K562 (cell line): Measurements from ENCODE around the gene AXIN2. TPM values are rescaled to one million over a fixed set of nuclear protein-coding genes. Genes with fewer than 3 reads are reported as not detected.

Source experiments
- ATAC-seq: fragments of 200-7000 bp; cut with Tn5 transposase; 3 replicates; pipeline ENCODE4 v1.9.1; 2020; ENCODE audit warnings: moderate library complexity
- BruUV-seq: library from RNA; stranded (reverse); fragments of 400-500 nt; replicated peaks from 2 replicates; lab custom pipeline; 2021; lab: Mats Ljungman, UMichigan
- CTCF ChIA-PET: fragments of 300-600 bp; formaldehyde crosslinking; extraction: SDS; loops from one replicate; lab custom pipeline; 2021; ENCODE audit warnings: low intra/inter-chr PET ratio; lab: Yijun Ruan, JAX
- POLR2A ChIA-PET: fragments of 300-600, 350-650 bp; sonication (Branson Sonifier 250); formaldehyde crosslinking; extraction: SDS; loops from one replicate; lab custom pipeline; 2021; ENCODE audit warnings: antibody characterized with exemption, inconsistent platforms; lab: Yijun Ruan, JAX
- DNase-seq, 4 experiments: peaks; one replicate each; pipeline versions ENCODE4 v3.0.0 to v3.0.0-alpha.2; 2011 to 2018; ENCODE audit warnings: low spot score in 3 of 4, mixed read lengths in 3 of 4; ENCODE audit errors: extremely low read depth in 1 of 4
- FAIRE-seq: peaks from 2 replicates; lab custom pipeline; 2011; peaks lifted over from hg19 to GRCh38; lab: Jason Lieb, UNC
- H2AFZ ChIP-seq: 2 replicates; pipeline ENCODE4 v1.6.0; 2011; ENCODE audit warnings: low read depth, low read length, control low read depth, inconsistent platforms
- H3K27ac ChIP-seq: fragments of 200-600 bp; 3 replicates; pipeline ENCODE4 v1.8.0; 2011; ENCODE audit warnings: low read depth, mild to moderate bottlenecking, control low read depth, inconsistent platforms, low read length, moderate library complexity, mixed read lengths; ENCODE audit errors: extremely low read depth
- H3K27me3 ChIP-seq, 2 experiments: fragments of 300-600 bp in 1 of 2; 2 replicates in 1 of 2; 3 replicates in 1 of 2; pipeline versions ENCODE4 v1.6.0 to v1.8.0; 2011; ENCODE audit warnings: inconsistent platforms in 2 of 2, low read length in 2 of 2, mild to moderate bottlenecking in 1 of 2, mixed read lengths in 1 of 2, moderate library complexity in 1 of 2; ENCODE audit not compliant: control insufficient read depth in 2 of 2, insufficient read depth in 2 of 2
- H3K36me3 ChIP-seq: fragments of 300-600 bp; 3 replicates; pipeline ENCODE4 v1.8.0; 2011; ENCODE audit warnings: mild to moderate bottlenecking, low read length, inconsistent platforms; ENCODE audit not compliant: control insufficient read depth, insufficient read depth
- H3K4me1 ChIP-seq, 2 experiments: fragments of 200-600 bp in 1 of 2; replicated peaks in 1 of 2; 2 replicates in 1 of 2; 3 replicates in 1 of 2; pipeline versions ENCODE4 v1.5.1 to v1.8.0; 2011; ENCODE audit warnings: inconsistent platforms in 2 of 2, low read length in 2 of 2, mild to moderate bottlenecking in 1 of 2, mixed read lengths in 1 of 2, moderate library complexity in 1 of 2; ENCODE audit not compliant: control insufficient read depth in 2 of 2, insufficient read depth in 2 of 2
- H3K4me2 ChIP-seq: 2 replicates; pipeline ENCODE4 v1.6.1; 2011; ENCODE audit warnings: low read length, control low read depth, inconsistent platforms, mixed read lengths; ENCODE audit not compliant: insufficient read depth
- H3K4me3 ChIP-seq: fragments of 200-600 bp; sonication (generic), shearing (Covaris generic); 2 replicates; pipeline ENCODE4 v1.5.1; 2016; ENCODE audit warnings: control low read depth, inconsistent platforms
- H3K79me2 ChIP-seq: fragments of 200-600 bp; 3 replicates; pipeline ENCODE4 v1.8.0; 2011; ENCODE audit warnings: low read length, inconsistent platforms; ENCODE audit not compliant: control insufficient read depth, insufficient read depth
- H3K9ac ChIP-seq, 2 experiments: 2 replicates each; pipeline versions ENCODE4 v1.6.0 to v1.6.1; 2011; ENCODE audit warnings: low read depth in 2 of 2, low read length in 2 of 2, control low read depth in 1 of 2, inconsistent platforms in 1 of 2, mild to moderate bottlenecking in 1 of 2, mixed read lengths in 1 of 2; ENCODE audit not compliant: insufficient read depth in 1 of 2
- H3K9me1 ChIP-seq: one replicate; pipeline ENCODE4 v1.6.0; 2011; ENCODE audit warnings: inconsistent platforms, mild to moderate bottlenecking, low read length, moderate library complexity; ENCODE audit not compliant: control insufficient read depth, insufficient read depth
- H3K9me3 ChIP-seq: replicated peaks from 2 replicates; pipeline ENCODE4 v1.5.1; 2011; ENCODE audit warnings: low read depth, low read length, inconsistent platforms; ENCODE audit not compliant: control insufficient read depth, insufficient read depth
- H4K20me1 ChIP-seq: replicated peaks from 2 replicates; pipeline ENCODE4 v1.6.1; 2011; ENCODE audit warnings: low read length, inconsistent platforms, mixed read lengths; ENCODE audit not compliant: control insufficient read depth, insufficient read depth
- CBFB ChIP-seq: sonication (generic); formaldehyde crosslinking; IDR thresholded peaks from 2 replicates; pipeline ENCODE4 v1.4.0; 2020; ENCODE audit warnings: mild to moderate bottlenecking, missing genetic modification reagents
- MEIS2 ChIP-seq: fragments of 450-650 bp; IDR thresholded peaks from 2 replicates; pipeline ENCODE4 v1.6.1; 2014; ENCODE audit warnings: mild to moderate bottlenecking; ENCODE audit not compliant: partially characterized antibody
- NUFIP1 ChIP-seq: fragments of 450-650 bp; IDR thresholded peaks from 2 replicates; pipeline ENCODE4 v1.6.1; 2018; ENCODE audit not compliant: partially characterized antibody
- PCBP1 ChIP-seq: fragments of 200-400 bp; formaldehyde crosslinking; IDR thresholded peaks from 2 replicates; pipeline ENCODE4 v1.6.1; 2018; ENCODE audit warnings: mild to moderate bottlenecking, low read depth, low read length; ENCODE audit not compliant: poor library complexity, severe bottlenecking
- POLR2AphosphoS2 ChIP-seq: IDR thresholded peaks from 2 replicates; pipeline ENCODE4 v1.6.1; 2012; ENCODE audit warnings: low read length, improper control_type of control experiment
- RNF2 ChIP-seq: sonication (generic); IDR thresholded peaks from 2 replicates; pipeline ENCODE4 v1.6.1; 2016
- ZNF197 ChIP-seq: fragments of 200-800 bp; sonication (Bioruptor generic); IDR thresholded peaks from 2 replicates; pipeline ENCODE4 v1.6.1; 2016; ENCODE audit warnings: low read depth, missing genetic modification characterization, missing compliant biosample characterization
- ZNF282 ChIP-seq: sonication (generic); formaldehyde crosslinking; IDR thresholded peaks from 2 replicates; pipeline ENCODE4 v1.8.1; 2023; ENCODE audit warnings: missing genetic modification reagents
- WGBS: fragments of 100-300 bp; shearing (Covaris generic); methylation state at CpG from one replicate; pipeline ENCODE4 v1.1.6; 2016; ENCODE audit warnings: low coverage, mixed read lengths; ENCODE audit not compliant: insufficient coverage; ENCODE audit errors: missing lambda C conversion rate; 5-methylcytosine and 5-hydroxymethylcytosine counted together
- in situ Hi-C: fragments of 300-500 bp; cut with MboI; formaldehyde crosslinking; loops from 4 replicates; pipeline ENCODE4 v1.15.0; 2018; ENCODE audit warnings: inconsistent platforms, mixed read lengths
- intact Hi-C: fragments of 100-400 bp; cut with micrococcal nuclease; formaldehyde crosslinking; loops from 2 replicates; pipeline ENCODE4 v1.14.2; 2022
- polyA plus RNA-seq, 8 experiments: library from polyadenylated mRNA; depleted of rRNA in 4 of 8; stranded (reverse) in 5 of 8; unstranded in 3 of 8; fragments of >200 nt; fragmentation: Nextera tagmentation in 2 of 8; fragmentation: Illumina TruSeq in 1 of 8; extraction: Ambion mirVana in 2 of 8; extraction: Trizol in 1 of 8; gene quantifications; 2 replicates each; pipeline versions ENCODE4 v1.2.1 to v1.2.3, GENCODE V29; 2011 to 2014; ENCODE audit warnings: inconsistent platforms in 1 of 8, missing spikeins in 1 of 8
- total RNA-seq, 7 experiments: library from RNA; depleted of rRNA in 6 of 7; stranded (reverse); fragments of >200 nt in 6 of 7; fragmentation: Illumina TruSeq in 2 of 7; extraction: Trizol in 2 of 7; gene quantifications; 2 replicates each; pipeline versions ENCODE4 v1.2.1 to v1.2.3, GENCODE V29; 2011 to 2021; ENCODE audit warnings: low replicate concordance in 1 of 7

Gene AXIN2
- total and polyA plus RNA-seq, 9 of the 15 experiments (the other 6 are each of a cell fraction or from before 2014, with no cell fraction given), result 0.21 to 3.3 (median 1.2) TPM

GRCh38 chr17:65515959-65516948, 45.2 kb downstream of the AXIN2 start:
- TF ChIP-seq POLR2AphosphoS2 (no peak), MEIS2 (no peak), CBFB (no peak), ZNF197 (CRISPR knock-in tag) (no peak), PCBP1 (no peak), ZNF282 (CRISPR knock-in tag) (no peak), NUFIP1 (no peak), RNF2 (no peak)
- WGBS, result 2% methylated on average over 12 of the region's 17 CpGs
- DNase-seq, result no peak
- no peaks in the 10 kb centered on the region for H4K20me1 ChIP-seq
- H3K36me3 ChIP-seq, result no peaks in the 10 kb centered on the region
- no peak overlapping the region for H3K27ac ChIP-seq
- no peaks in the 10 kb centered on the region for H3K9me3 ChIP-seq
- H3K9ac ChIP-seq, result no peak overlapping the region
- in situ Hi-C loops (no loop called here), intact Hi-C loops (no loop called here)
- no TSS peak for BruUV-seq
- ChIA-PET POLR2A (no interaction called here), CTCF (no interaction called here)
- H3K79me2 ChIP-seq, result no peaks in the 10 kb centered on the region
- H3K4me1 ChIP-seq, result no peaks in the 10 kb centered on the region
- no peaks in the 10 kb centered on the region for H3K9me1 ChIP-seq
- no peak overlapping the region for H3K4me3 ChIP-seq
- no peak overlapping the region for H3K4me2 ChIP-seq
- peaks cover 0 to 19% of the 10 kb centered on the region in 2 experiments; a peak in 2 of 5 replicates for H3K27me3 ChIP-seq
- no peak overlapping the region for H2AFZ ChIP-seq
- ATAC-seq, result no peak
- no peak for FAIRE-seq
